GM19043 (cell line): ENCODE data around the gene ARID1B.

ENCODE experiments used
- ATAC-seq: cut with Tn5 transposase; IDR thresholded peaks from one replicate; pipeline ENCODE4 v1.9.1; 2021; ENCODE audit warnings: low read depth; ENCODE audit not compliant: unreplicated experiment

Gene ARID1B

GRCh38 chr6:157107915-157108651 lies 330.9 kb downstream of the ARID1B start:
- ATAC-seq = no peak

- ATAC-seq = no peak
Measured at GRCh38 chr6:157108923-157109322, 331.7 kb downstream of the ARID1B start.

GRCh38 chr6:157110607-157111006 lies 333.4 kb downstream of the ARID1B start:
- no peak for ATAC-seq

- ATAC-seq = no peak
Measured at GRCh38 chr6:157113389-157113788, 336.2 kb downstream of the ARID1B start.

- no peak for ATAC-seq
Measured at GRCh38 chr6:157116426-157116825, 339.2 kb downstream of the ARID1B start.

GRCh38 chr6:157117431-157118095 lies 340.4 kb downstream of the ARID1B start:
- ATAC-seq = no peak

GRCh38 chr6:157119502-157120027 lies 342.4 kb downstream of the ARID1B start:
- no peak for ATAC-seq

GRCh38 chr6:157120534-157121232 lies 343.5 kb downstream of the ARID1B start:
- no peak for ATAC-seq

GRCh38 chr6:157121897-157122296 lies 344.7 kb downstream of the ARID1B start:
- no peak for ATAC-seq

- no peak for ATAC-seq
Measured at GRCh38 chr6:157123234-157123633, 346.1 kb downstream of the ARID1B start.

GRCh38 chr6:157124485-157125254 lies 347.5 kb downstream of the ARID1B start:
- ATAC-seq = no peak

GRCh38 chr6:157125531-157125930 lies 348.4 kb downstream of the ARID1B start:
- no peak for ATAC-seq

GRCh38 chr6:157126183-157127098 lies 349.3 kb downstream of the ARID1B start:
- ATAC-seq = no peak

GRCh38 chr6:157128235-157128775 lies 351.1 kb downstream of the ARID1B start:
- ATAC-seq = no peak

GRCh38 chr6:157131250-157131649 lies 354.1 kb downstream of the ARID1B start:
- ATAC-seq = no peak

GRCh38 chr6:157133856-157134255 lies 356.7 kb downstream of the ARID1B start:
- ATAC-seq = no peak

GRCh38 chr6:157134402-157135047 lies 357.3 kb downstream of the ARID1B start:
- ATAC-seq = no peak

GRCh38 chr6:157135691-157136090 lies 358.5 kb downstream of the ARID1B start:
- no peak for ATAC-seq

- ATAC-seq = no peak
Measured at GRCh38 chr6:157137501-157137900, 360.3 kb downstream of the ARID1B start.
